T47D (cell line): Measurements from ENCODE around the gene SEC63.
A peak's percentile ranks its signal among the peaks of the same experiment; 100 is the strongest.

ENCODE experiments used
- DNase-seq, 2 experiments: peaks; one replicate each; pipeline versions ENCODE4 v3.0.0 to v3.0.0-alpha.2; 2011 to 2012; ENCODE audit warnings: low read depth in 1 of 2, low spot score in 1 of 2
- JUND ChIP-seq: IDR thresholded peaks from 2 replicates; pipeline ENCODE4 v1.6.1; 2012; ENCODE audit warnings: low read depth
- in situ Hi-C: cut with HindIII; loops from 2 replicates; pipeline ENCODE4 v1.10.0; 2016; ENCODE audit warnings: low sequenced_read_pairs, low pct_unique_long_range_greater_than_20kb

SEC63 gene

GRCh38 chr6:107987805-107988204 is 29.8 kb upstream of the SEC63 start:
- DNase-seq = no peak
- TF ChIP-seq JUND = no peak
- in situ Hi-C loops = no loop called here

GRCh38 chr6:107985701-107986100 is 27.7 kb upstream of the SEC63 start:
- DNase-seq = no peak
- in situ Hi-C loops = no loop called here
- TF ChIP-seq JUND = no peak

GRCh38 chr6:107983811-107984210 is 25.8 kb upstream of the SEC63 start:
- TF ChIP-seq JUND = no peak
- DNase-seq = no peak
- in situ Hi-C loops = no loop called here

- no peak for TF ChIP-seq JUND
- in situ Hi-C loops = no loop called here
- no peak for DNase-seq
Observed at GRCh38 chr6:107982486-107982885, 24.5 kb upstream of the SEC63 start.

GRCh38 chr6:107981695-107982094 is 23.7 kb upstream of the SEC63 start:
- TF ChIP-seq JUND = no peak
- in situ Hi-C loops = no loop called here
- no peak for DNase-seq

GRCh38 chr6:107977283-107977682 is 19.3 kb upstream of the SEC63 start:
- peak in 1 of 2 experiments; percentile 43 for DNase-seq
- in situ Hi-C loops = no loop called here
- TF ChIP-seq JUND = no peak

GRCh38 chr6:107976155-107976783 is 18.3 kb upstream of the SEC63 start:
- no peak for TF ChIP-seq JUND
- no peak for DNase-seq
- in situ Hi-C loops = no loop called here

GRCh38 chr6:107973594-107973993 is 15.6 kb upstream of the SEC63 start:
- DNase-seq = peak in 1 of 2 experiments; percentile 74
- in situ Hi-C loops = no loop called here
- TF ChIP-seq JUND = no peak

- TF ChIP-seq JUND = no peak
- no peak for DNase-seq
- in situ Hi-C loops = no loop called here
Observed at GRCh38 chr6:107972413-107973096, 14.5 kb upstream of the SEC63 start.

GRCh38 chr6:107971181-107971580 is 13.2 kb upstream of the SEC63 start:
- DNase-seq = no peak
- TF ChIP-seq JUND = no peak
- in situ Hi-C loops = no loop called here

- no peak for TF ChIP-seq JUND
- DNase-seq = no peak
- in situ Hi-C loops = no loop called here
Observed at GRCh38 chr6:107970255-107970654, 12.2 kb upstream of the SEC63 start.

GRCh38 chr6:107968081-107968480 is 10.1 kb upstream of the SEC63 start:
- TF ChIP-seq JUND = no peak

GRCh38 chr6:107965746-107966145 is 7.7 kb upstream of the SEC63 start:
- TF ChIP-seq JUND = no peak
- no peak for DNase-seq
- in situ Hi-C loops = no loop called here

More at GRCh38 chr6:107968081-107968480, 10.1 kb upstream of the SEC63 start:
- no peak for DNase-seq
- in situ Hi-C loops = no loop called here
